HL-60 (cell line): ENCODE measurements around the gene FGFR3.

ENCODE experiments used
- CTCF ChIP-seq: IDR thresholded peaks from one replicate; pipeline ENCODE4 v1.5.1; 2011; ENCODE audit warnings: low read length, control low read depth, inconsistent platforms; ENCODE audit not compliant: insufficient read depth
- GABPA ChIP-seq: IDR thresholded peaks from 2 replicates; pipeline ENCODE4 v1.6.1; 2012; ENCODE audit warnings: low read depth
- POLR2AphosphoS5 ChIP-seq: IDR thresholded peaks from 2 replicates; pipeline ENCODE4 v1.6.1; 2012; ENCODE audit warnings: low read depth
- SPI1 ChIP-seq: IDR thresholded peaks from 2 replicates; pipeline ENCODE4 v1.6.1; 2012; ENCODE audit warnings: low read depth, mild to moderate bottlenecking, borderline replicate concordance
- TF ChIP-seq, protein P1 (sequence below): IDR thresholded peaks from 2 replicates; pipeline ENCODE4 v1.6.1; 2012; ENCODE audit warnings: low read depth; ENCODE audit not compliant: insufficient replicate concordance

- TF ChIP-seq CTCF = no peak
- TF ChIP-seq, protein P1, sequence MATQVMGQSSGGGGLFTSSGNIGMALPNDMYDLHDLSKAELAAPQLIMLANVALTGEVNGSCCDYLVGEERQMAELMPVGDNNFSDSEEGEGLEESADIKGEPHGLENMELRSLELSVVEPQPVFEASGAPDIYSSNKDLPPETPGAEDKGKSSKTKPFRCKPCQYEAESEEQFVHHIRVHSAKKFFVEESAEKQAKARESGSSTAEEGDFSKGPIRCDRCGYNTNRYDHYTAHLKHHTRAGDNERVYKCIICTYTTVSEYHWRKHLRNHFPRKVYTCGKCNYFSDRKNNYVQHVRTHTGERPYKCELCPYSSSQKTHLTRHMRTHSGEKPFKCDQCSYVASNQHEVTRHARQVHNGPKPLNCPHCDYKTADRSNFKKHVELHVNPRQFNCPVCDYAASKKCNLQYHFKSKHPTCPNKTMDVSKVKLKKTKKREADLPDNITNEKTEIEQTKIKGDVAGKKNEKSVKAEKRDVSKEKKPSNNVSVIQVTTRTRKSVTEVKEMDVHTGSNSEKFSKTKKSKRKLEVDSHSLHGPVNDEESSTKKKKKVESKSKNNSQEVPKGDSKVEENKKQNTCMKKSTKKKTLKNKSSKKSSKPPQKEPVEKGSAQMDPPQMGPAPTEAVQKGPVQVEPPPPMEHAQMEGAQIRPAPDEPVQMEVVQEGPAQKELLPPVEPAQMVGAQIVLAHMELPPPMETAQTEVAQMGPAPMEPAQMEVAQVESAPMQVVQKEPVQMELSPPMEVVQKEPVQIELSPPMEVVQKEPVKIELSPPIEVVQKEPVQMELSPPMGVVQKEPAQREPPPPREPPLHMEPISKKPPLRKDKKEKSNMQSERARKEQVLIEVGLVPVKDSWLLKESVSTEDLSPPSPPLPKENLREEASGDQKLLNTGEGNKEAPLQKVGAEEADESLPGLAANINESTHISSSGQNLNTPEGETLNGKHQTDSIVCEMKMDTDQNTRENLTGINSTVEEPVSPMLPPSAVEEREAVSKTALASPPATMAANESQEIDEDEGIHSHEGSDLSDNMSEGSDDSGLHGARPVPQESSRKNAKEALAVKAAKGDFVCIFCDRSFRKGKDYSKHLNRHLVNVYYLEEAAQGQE = no peak
- no peak for TF ChIP-seq GABPA
- no peak for TF ChIP-seq SPI1
- TF ChIP-seq POLR2AphosphoS5 = no peak
Measured at GRCh38 chr4:1744552-1744951, 48.5 kb upstream of the FGFR3 start.
